ENCODE results near the gene NPHP4. TPM values are rescaled to one million over a fixed set of nuclear protein-coding genes. Genes with fewer than 3 reads are reported as not detected.

The NPHP4 gene
- total RNA-seq, 1 donor from 2014 or later, result 11.3 TPM

DNA sequence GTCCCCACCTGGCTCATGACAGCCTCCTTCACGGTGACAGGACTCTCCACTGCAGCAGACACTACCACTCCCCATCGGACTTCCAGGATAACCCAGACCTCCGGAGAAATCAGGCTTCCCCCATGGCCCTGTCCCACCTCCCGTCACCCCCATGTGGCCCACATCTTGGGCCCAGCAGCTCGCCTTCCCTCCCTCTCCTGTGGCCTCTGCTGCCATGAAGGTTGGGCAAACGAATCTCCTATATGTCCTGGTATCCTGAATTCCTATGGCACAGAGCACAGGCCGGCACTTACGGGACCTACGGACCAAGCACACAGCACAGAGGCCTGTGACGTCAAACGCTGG is 82.0 kb downstream of the NPHP4 start:
- Histone ChIP-seq H3K4me1 (no peaks in the 10 kb centered on the region), H3K36me3 (peaks cover 0 to 2% of the 10 kb centered on the region in 2 donors), H3K9me3 (no peaks in the 10 kb centered on the region), H3K4me3 (no peak overlapping the region), H3K27ac (no peak overlapping the region), H3K27me3 (no peaks in the 10 kb centered on the region)
- TF ChIP-seq POLR2A (IDR thresholded peaks at IDR 0.05), result no peak
- TF ChIP-seq, protein P1, sequence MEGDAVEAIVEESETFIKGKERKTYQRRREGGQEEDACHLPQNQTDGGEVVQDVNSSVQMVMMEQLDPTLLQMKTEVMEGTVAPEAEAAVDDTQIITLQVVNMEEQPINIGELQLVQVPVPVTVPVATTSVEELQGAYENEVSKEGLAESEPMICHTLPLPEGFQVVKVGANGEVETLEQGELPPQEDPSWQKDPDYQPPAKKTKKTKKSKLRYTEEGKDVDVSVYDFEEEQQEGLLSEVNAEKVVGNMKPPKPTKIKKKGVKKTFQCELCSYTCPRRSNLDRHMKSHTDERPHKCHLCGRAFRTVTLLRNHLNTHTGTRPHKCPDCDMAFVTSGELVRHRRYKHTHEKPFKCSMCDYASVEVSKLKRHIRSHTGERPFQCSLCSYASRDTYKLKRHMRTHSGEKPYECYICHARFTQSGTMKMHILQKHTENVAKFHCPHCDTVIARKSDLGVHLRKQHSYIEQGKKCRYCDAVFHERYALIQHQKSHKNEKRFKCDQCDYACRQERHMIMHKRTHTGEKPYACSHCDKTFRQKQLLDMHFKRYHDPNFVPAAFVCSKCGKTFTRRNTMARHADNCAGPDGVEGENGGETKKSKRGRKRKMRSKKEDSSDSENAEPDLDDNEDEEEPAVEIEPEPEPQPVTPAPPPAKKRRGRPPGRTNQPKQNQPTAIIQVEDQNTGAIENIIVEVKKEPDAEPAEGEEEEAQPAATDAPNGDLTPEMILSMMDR (IDR thresholded peaks at IDR 0.05), result no peak
- intact Hi-C loops (cut with DNase I), result no loop called here
- peak in 1 of 2 donors; percentile 61 for DNase-seq (ENCODE audit: extremely low spot score in 2 of 2)

DNA sequence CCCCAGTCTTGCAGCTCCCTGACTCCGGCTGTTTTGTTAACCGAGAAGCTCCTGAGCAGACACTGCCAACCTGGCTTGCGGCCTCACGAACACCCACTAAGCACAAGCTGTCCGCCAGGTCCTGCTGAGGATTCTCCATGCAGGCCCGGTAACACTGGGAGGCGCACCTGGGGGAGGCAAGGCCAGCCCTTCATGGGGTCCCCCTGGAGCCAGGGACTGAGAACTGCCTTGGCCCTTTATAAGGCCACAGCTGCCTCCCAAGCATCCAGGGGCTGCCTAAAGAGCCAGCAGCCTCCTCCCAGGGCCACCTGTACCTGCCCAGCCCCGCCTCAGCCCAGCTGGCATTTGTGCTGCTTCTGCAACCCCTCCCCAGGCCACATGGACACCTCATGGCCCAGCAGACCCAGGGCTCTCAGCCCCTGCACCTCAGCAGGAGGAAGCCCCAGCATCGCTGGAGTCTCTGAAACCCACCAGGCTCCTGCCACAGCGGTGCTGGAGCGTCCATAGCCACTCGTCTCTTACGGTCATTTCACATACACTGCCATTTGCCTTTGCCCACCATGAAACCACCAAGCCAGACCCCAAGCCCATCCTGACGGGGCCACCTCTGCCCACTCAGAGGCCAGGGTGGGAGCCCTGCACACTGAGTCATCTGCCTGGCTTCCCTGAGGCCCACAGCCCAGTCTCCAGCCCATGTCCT is 82.5 kb downstream of the NPHP4 start:
- peak in 1 of 2 donors; percentile 85 for DNase-seq (ENCODE audit: extremely low spot score in 2 of 2)
- intact Hi-C loops (cut with DNase I), result no loop called here
- Histone ChIP-seq H3K36me3 (peaks cover 0 to 7% of the 10 kb centered on the region in 2 donors), H3K9me3 (no peaks in the 10 kb centered on the region), H3K27me3 (no peaks in the 10 kb centered on the region), H3K27ac (no peak overlapping the region), H3K4me3 (no peak overlapping the region), H3K4me1 (no peaks in the 10 kb centered on the region)
- TF ChIP-seq POLR2AphosphoS5 (IDR thresholded peaks at IDR 0.05; ENCODE audit: insufficient read depth in 1 of 2, low read depth in 1 of 2), result no peak
- no peak for TF ChIP-seq POLR2A (IDR thresholded peaks at IDR 0.05)
- TF ChIP-seq, protein P1 (IDR thresholded peaks at IDR 0.05), result no peak

DNA sequence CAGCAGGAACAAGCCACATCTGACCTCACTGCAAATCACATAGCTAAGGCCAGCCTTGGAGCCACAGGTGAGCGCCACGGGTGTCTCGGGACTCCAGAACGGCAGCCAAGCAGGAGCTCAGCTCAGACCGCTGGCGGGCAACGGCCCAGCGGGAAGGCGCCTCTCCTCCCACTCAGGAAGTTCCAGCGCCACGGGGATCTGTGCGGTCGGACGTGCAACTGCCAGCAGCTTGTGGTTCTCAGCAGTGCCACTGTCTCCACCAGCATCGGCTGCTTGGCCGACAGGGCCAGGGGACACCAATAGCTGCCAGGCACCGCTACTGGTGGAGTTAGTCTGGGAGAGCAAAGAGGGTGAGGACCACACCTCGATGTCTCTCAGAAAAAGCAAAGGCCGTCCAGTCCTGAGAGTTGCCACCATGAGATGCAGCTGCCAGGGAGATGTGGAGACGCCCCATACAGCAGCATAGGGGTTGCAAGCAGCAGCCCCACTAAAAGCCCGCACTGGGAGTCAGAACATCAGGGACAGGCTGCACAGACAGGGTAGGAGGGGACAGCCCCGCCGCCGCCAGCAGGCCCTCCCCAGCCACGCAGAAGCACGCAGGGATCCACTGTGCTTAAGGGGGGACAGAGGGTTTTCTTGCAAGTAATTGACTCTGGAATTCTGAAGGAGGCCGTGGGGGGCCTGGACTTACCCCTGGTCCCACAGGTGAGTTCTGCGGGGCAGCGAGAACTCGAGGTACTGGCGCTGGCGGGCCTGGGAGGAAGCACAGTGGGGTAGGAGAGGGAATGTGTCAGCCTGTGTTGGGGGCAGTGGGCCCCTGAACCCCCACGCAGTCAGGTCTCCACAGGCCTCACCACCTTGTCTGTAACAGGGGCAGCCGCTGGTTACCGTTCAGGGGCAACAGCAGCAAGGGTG is 83.5 kb downstream of the NPHP4 start:
- intact Hi-C loops (cut with DNase I), result no loop called here
- Histone ChIP-seq H3K4me1 (no peaks in the 10 kb centered on the region), H3K27ac (no peak overlapping the region), H3K27me3 (no peaks in the 10 kb centered on the region), H3K36me3 (peaks cover 0 to 10% of the 10 kb centered on the region in 2 donors), H3K9me3 (no peaks in the 10 kb centered on the region), H3K4me3 (no peak overlapping the region)
- DNase-seq (ENCODE audit: extremely low spot score in 2 of 2), result peak in 1 of 2 donors; percentile 93
- TF ChIP-seq POLR2AphosphoS5 (IDR thresholded peaks at IDR 0.05; ENCODE audit: insufficient read depth in 1 of 2, low read depth in 1 of 2), result no peak

DNA sequence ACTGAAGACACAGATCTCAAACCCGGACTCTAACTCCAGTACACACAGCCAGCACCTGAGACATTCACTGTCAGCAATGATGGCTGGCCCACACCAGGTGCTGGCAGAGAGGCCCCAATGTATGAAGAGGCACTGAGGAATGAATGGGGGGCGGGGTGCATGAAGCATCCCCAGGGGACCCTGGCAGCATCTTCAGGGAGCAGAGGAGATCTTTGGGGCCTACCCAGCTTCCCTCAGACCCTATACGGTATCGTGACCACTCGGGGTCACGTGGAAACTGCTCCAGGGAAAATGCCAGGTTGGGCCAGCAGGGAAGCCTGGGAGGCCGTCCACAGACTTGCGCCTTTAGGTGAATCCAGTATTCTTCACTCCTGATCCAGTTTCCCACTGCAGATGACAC is 84.3 kb downstream of the NPHP4 start:
- no peaks in the 10 kb centered on the region for H3K9me3 ChIP-seq
- DNase-seq (ENCODE audit: extremely low spot score in 2 of 2), result peak in 1 of 2 donors; percentile 40
- peaks cover 0 to 10% of the 10 kb centered on the region in 2 donors for H3K36me3 ChIP-seq
- H3K4me3 ChIP-seq, result no peak overlapping the region
- no peak overlapping the region for H3K27ac ChIP-seq
- TF ChIP-seq, protein P1 (IDR thresholded peaks at IDR 0.05), result no peak
- TF ChIP-seq POLR2AphosphoS5 (IDR thresholded peaks at IDR 0.05; ENCODE audit: insufficient read depth in 1 of 2, low read depth in 1 of 2) (no peak), POLR2A (IDR thresholded peaks at IDR 0.05) (no peak)
- intact Hi-C loops (cut with DNase I), result no loop called here
- no peaks in the 10 kb centered on the region for H3K27me3 ChIP-seq
- H3K4me1 ChIP-seq, result no peaks in the 10 kb centered on the region

DNA sequence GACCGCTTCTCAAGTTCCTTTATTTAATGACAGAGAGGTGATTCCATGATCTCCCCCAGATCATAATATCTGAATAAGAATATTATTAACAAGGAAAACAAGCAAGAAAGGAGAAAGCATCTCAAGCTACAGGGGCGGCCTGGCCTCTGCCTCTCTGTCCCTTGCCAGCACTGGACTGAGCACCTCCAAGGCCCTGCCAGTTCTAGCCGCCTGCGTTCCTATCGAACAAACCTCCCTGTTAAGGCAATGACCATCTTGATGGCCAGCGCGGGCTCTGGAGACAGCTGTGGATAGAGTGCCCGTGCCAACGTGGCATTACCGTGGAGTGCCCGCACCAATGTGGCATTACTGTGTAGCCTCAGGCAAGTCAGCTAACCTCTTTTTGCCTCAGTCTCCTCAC is 84.8 kb downstream of the NPHP4 start:
- DNase-seq (ENCODE audit: extremely low spot score in 2 of 2), result peak in 1 of 2 donors; percentile 37

More for the DNA sequence above, 84.8 kb downstream of the NPHP4 start:
- Histone ChIP-seq H3K27me3 (no peaks in the 10 kb centered on the region), H3K4me1 (no peaks in the 10 kb centered on the region), H3K36me3 (peaks cover 0 to 10% of the 10 kb centered on the region in 2 donors), H3K9me3 (no peaks in the 10 kb centered on the region), H3K27ac (no peak overlapping the region), H3K4me3 (no peak overlapping the region)
- TF ChIP-seq, protein P1 (IDR thresholded peaks at IDR 0.05), result no peak
- TF ChIP-seq POLR2A (IDR thresholded peaks at IDR 0.05) (no peak), POLR2AphosphoS5 (IDR thresholded peaks at IDR 0.05; ENCODE audit: insufficient read depth in 1 of 2, low read depth in 1 of 2) (no peak)
- intact Hi-C loops (cut with DNase I), result no loop called here
